Suprapubic skin (tissue), 3 donors: Measurements from ENCODE around the gene ZC3HAV1.

Experiments
- CTCF ChIP-seq, 2 donors: fragments of 200-600 bp in 1 of 2; fragments of 450-650 bp in 1 of 2; sonication (generic) in 1 of 2; IDR thresholded peaks; one replicate each; pipeline ENCODE4 v1.5.1; 2016 to 2019; ENCODE audit warnings: antibody characterized with exemption in 2 of 2, mild to moderate bottlenecking in 1 of 2, moderate library complexity in 1 of 2
- EP300 ChIP-seq: sonication (generic); formaldehyde crosslinking; IDR thresholded peaks from one replicate; pipeline ENCODE4 v1.6.1; 2017; ENCODE audit warnings: antibody characterized with exemption
- POLR2A ChIP-seq, 2 donors: fragments of 450-650 bp; IDR thresholded peaks; one replicate each; pipeline ENCODE4 v1.6.1; 2017; ENCODE audit warnings: antibody characterized with exemption in 2 of 2, mild to moderate bottlenecking in 2 of 2, moderate library complexity in 2 of 2

- TF ChIP-seq EP300 (no peak), CTCF (IDR thresholded peaks at IDR 0.05) (no peak), POLR2A (IDR thresholded peaks at IDR 0.05) (no peak)
Measured at GRCh38 chr7:139047970-139048369, 61.5 kb downstream of the ZC3HAV1 start.
